ENCODE results near the gene CHTF18. TPM values are rescaled to one million over a fixed set of nuclear protein-coding genes. Genes with fewer than 3 reads are reported as not detected.

Gene CHTF18
- total RNA-seq, 1 experiment from 2014 or later, result 154 TPM

GRCh38 chr16:745739-746138, 42.7 kb upstream of the CHTF18 start:
- CTCF ChIA-PET, result interaction anchor here (1.3 kb wide), 1 partner anchor 15 kb away, joined by 4 read pairs; the partner anchor contains the start of gene MSLN
- H3K4me3 Mint-ChIP-seq (ENCODE audit: low read depth, unreplicated experiment), result no peak overlapping the region
- BruUV-seq (replicated peaks), result no TSS peak

GRCh38 chr16:746637-747036, 41.8 kb upstream of the CHTF18 start:
- no TSS peak for BruUV-seq (replicated peaks)

More at GRCh38 chr16:745739-746138, 42.7 kb upstream of the CHTF18 start:
- Mint-ChIP-seq H3K36me3 (ENCODE audit: insufficient read depth, unreplicated experiment) (peaks cover 28% of the 10 kb centered on the region), H3K9me3 (ENCODE audit: low read depth, unreplicated experiment) (no peaks in the 10 kb centered on the region), H3K4me1 (ENCODE audit: low read depth, unreplicated experiment) (no peaks in the 10 kb centered on the region), H3K27me3 (ENCODE audit: unreplicated experiment) (peaks cover 20% of the 10 kb centered on the region), H3K27ac (ENCODE audit: unreplicated experiment) (no peak overlapping the region)
- TF ChIP-seq CTCF (IDR thresholded peaks at IDR 0.05; ENCODE audit: unreplicated experiment), result peak; percentile 81
- intact Hi-C loops (cut with micrococcal nuclease; ENCODE audit: unreplicated experiment), result no loop called here
- DNase-seq, result peak; percentile 74

GRCh38 chr16:747978-748746, 40.3 kb upstream of the CHTF18 start:
- Mint-ChIP-seq H3K27ac (ENCODE audit: unreplicated experiment) (no peak overlapping the region), H3K9me3 (ENCODE audit: low read depth, unreplicated experiment) (no peaks in the 10 kb centered on the region), H3K4me1 (ENCODE audit: low read depth, unreplicated experiment) (peaks cover 12% of the 10 kb centered on the region), H3K36me3 (ENCODE audit: insufficient read depth, unreplicated experiment) (peaks cover 12% of the 10 kb centered on the region), H3K27me3 (ENCODE audit: unreplicated experiment) (peaks cover 45% of the 10 kb centered on the region), H3K4me3 (ENCODE audit: low read depth, unreplicated experiment) (no peak overlapping the region)
- no TSS peak for BruUV-seq (replicated peaks)
- TF ChIP-seq CTCF (IDR thresholded peaks at IDR 0.05; ENCODE audit: unreplicated experiment), result no peak
- CTCF ChIA-PET, result interaction anchor here (0.6 to 0.9 kb wide), 2 partner anchors 13 to 297 kb away, joined by 3 to 5 read pairs; partner anchors contain the start of gene MSLN
- DNase-seq, result no peak
- intact Hi-C loops (cut with micrococcal nuclease; ENCODE audit: unreplicated experiment), result no loop called here

More at GRCh38 chr16:746637-747036, 41.8 kb upstream of the CHTF18 start:
- H3K36me3 Mint-ChIP-seq (ENCODE audit: insufficient read depth, unreplicated experiment), result peaks cover 19% of the 10 kb centered on the region
- H3K27me3 Mint-ChIP-seq (ENCODE audit: unreplicated experiment), result peaks cover 29% of the 10 kb centered on the region
- intact Hi-C loops (cut with micrococcal nuclease; ENCODE audit: unreplicated experiment), result no loop called here
- H3K27ac Mint-ChIP-seq (ENCODE audit: unreplicated experiment), result no peak overlapping the region
- no peaks in the 10 kb centered on the region for H3K9me3 Mint-ChIP-seq (ENCODE audit: low read depth, unreplicated experiment)
- no peak overlapping the region for H3K4me3 Mint-ChIP-seq (ENCODE audit: low read depth, unreplicated experiment)
- peaks cover under 1% of the 10 kb centered on the region for H3K4me1 Mint-ChIP-seq (ENCODE audit: low read depth, unreplicated experiment)
- CTCF ChIA-PET, result interaction anchor here (0.5 kb wide), 1 partner anchor 27 kb away, joined by 3 read pairs; no protein-coding TSS in a partner anchor
- no peak for TF ChIP-seq CTCF (IDR thresholded peaks at IDR 0.05; ENCODE audit: unreplicated experiment)
- DNase-seq, result no peak

GRCh38 chr16:749010-749409, 39.4 kb upstream of the CHTF18 start:
- no peak for DNase-seq
- H3K27ac Mint-ChIP-seq (ENCODE audit: unreplicated experiment), result no peak overlapping the region
- peaks cover 50% of the 10 kb centered on the region for H3K27me3 Mint-ChIP-seq (ENCODE audit: unreplicated experiment)
- TF ChIP-seq CTCF (IDR thresholded peaks at IDR 0.05; ENCODE audit: unreplicated experiment), result no peak
- no TSS peak for BruUV-seq (replicated peaks)
- intact Hi-C loops (cut with micrococcal nuclease; ENCODE audit: unreplicated experiment), result no loop called here
- no peak overlapping the region for H3K4me3 Mint-ChIP-seq (ENCODE audit: low read depth, unreplicated experiment)
- CTCF ChIA-PET, result interaction anchor here (0.6 to 0.9 kb wide), 3 partner anchors 12 to 156 kb away, joined by 3 read pairs; partner anchors contain the start of gene MSLN
- H3K36me3 Mint-ChIP-seq (ENCODE audit: insufficient read depth, unreplicated experiment), result peaks cover 12% of the 10 kb centered on the region
- peaks cover 12% of the 10 kb centered on the region for H3K4me1 Mint-ChIP-seq (ENCODE audit: low read depth, unreplicated experiment)
- no peaks in the 10 kb centered on the region for H3K9me3 Mint-ChIP-seq (ENCODE audit: low read depth, unreplicated experiment)
